ENCODE results near the gene PARPBP. TPM values are rescaled to one million over a fixed set of nuclear protein-coding genes. Genes with fewer than 3 reads are reported as not detected.

The PARPBP gene
- total and polyA plus RNA-seq, 2 experiments from 2014 or later, result 37.3 to 44.8 TPM

DNA sequence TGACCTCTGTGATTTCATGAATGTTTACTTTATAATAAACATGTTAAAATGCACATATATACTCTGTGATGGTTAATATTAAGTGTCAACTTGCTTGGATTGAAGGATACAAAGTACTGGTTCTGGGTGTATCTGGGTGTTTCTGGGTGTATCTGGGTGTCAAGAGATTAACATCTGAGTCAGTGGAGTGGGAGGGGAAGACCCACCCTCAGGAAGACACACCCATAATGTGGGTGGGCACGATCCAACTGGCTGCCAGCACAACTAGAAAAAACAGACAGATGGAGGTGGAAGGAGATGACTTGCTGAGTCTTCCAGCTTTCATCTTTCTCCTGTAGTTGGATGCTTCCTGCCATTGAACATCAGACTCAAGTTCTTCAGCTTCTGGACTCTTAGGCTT lies 12.0 kb upstream of the PARPBP start (continued):
- TF ChIP-seq ZNF462 (CRISPR knock-in tag; IDR thresholded peaks at IDR 0.05), result no peak
- no peak for TF ChIP-seq JUNB (IDR thresholded peaks at IDR 0.05; ENCODE audit: unreplicated experiment)
- no peak for TF ChIP-seq EZH2phosphoT487 (IDR thresholded peaks at IDR 0.05; ENCODE audit: unreplicated experiment)
- no peak for TF ChIP-seq EZH2 (IDR thresholded peaks at IDR 0.05; ENCODE audit: low read depth, unreplicated experiment)
- TF ChIP-seq ZNF114 (CRISPR knock-in tag; IDR thresholded peaks at IDR 0.05), result no peak
- no peak for TF ChIP-seq NANOG (IDR thresholded peaks at IDR 0.05; ENCODE audit: borderline replicate concordance)
- TF ChIP-seq ETS1 (IDR thresholded peaks at IDR 0.05), result no peak
- TF ChIP-seq STAT1 (IDR thresholded peaks at IDR 0.05; ENCODE audit: unreplicated experiment), result no peak

DNA sequence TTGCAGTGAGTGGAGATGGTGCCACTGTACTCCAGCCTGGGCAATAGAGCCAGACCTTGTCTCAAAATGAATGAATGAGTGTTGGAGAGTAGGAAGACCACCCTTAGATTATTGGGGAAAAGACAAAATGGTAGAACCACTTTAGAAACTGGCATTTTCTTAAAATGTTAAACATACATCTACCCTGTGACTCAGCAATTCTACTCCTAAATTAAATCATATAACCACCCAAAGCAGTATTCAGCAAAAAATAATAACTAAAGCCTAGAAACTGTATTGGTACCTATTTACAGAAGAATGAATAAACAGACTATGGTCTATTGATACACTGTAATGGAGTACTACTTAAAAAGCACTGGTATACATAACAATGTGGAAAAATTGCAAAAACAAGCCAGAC lies 9.2 kb upstream of the PARPBP start:
- H3K79me2 ChIP-seq (replicated peaks; ENCODE audit: insufficient read depth), result peaks cover 8% of the 10 kb centered on the region
- peak overlapping the region; percentile 34 for H3K27ac Mint-ChIP-seq
- no peak overlapping the region for H2AFZ ChIP-seq
- H3K36me3 Mint-ChIP-seq (ENCODE audit: low read depth), result peaks cover 60% of the 10 kb centered on the region
- H3K9me3 Mint-ChIP-seq, result no peaks in the 10 kb centered on the region; the same call in 2 of the 3 replicates
- H3K27me3 Mint-ChIP-seq (ENCODE audit: insufficient read depth, low read depth, poor library complexity), result no peaks in the 10 kb centered on the region
- no peak overlapping the region for H3K4me2 ChIP-seq
- no peak for DNase-seq (ENCODE audit: low spot score)
- H3K4me1 Mint-ChIP-seq, result peaks cover 16% of the 10 kb centered on the region
- H4K20me1 ChIP-seq (replicated peaks; ENCODE audit: insufficient read depth), result no peaks in the 10 kb centered on the region; the same call in 1 of the 2 replicates
- peaks cover 14% of the 10 kb centered on the region for H3K4me1 ChIP-seq (ENCODE audit: insufficient read depth)
- peaks cover 36% of the 10 kb centered on the region; the same call in 1 of the 2 replicates for H3K36me3 ChIP-seq (ENCODE audit: insufficient read depth)
- no peak for ATAC-seq
- H3K9me2 ChIP-seq (ENCODE audit: insufficient read depth), result no peaks in the 10 kb centered on the region
- H3F3A ChIP-seq (replicated peaks; ENCODE audit: low read depth), result no peaks in the 10 kb centered on the region
- H3K27ac ChIP-seq (ENCODE audit: low read depth), result no peak overlapping the region
- no peak overlapping the region for H3K4me3 Mint-ChIP-seq
- H3K27me3 ChIP-seq (ENCODE audit: insufficient read depth), result no peaks in the 10 kb centered on the region
- H3K4me3 ChIP-seq, result no peak overlapping the region
- no peak for TF ChIP-seq POLR2AphosphoS5 (IDR thresholded peaks at IDR 0.05; ENCODE audit: low read depth)
- TF ChIP-seq ZNF331 (CRISPR knock-in tag; IDR thresholded peaks at IDR 0.05; ENCODE audit: low read depth), result no peak
- TF ChIP-seq ZNF114 (CRISPR knock-in tag; IDR thresholded peaks at IDR 0.05), result no peak
- no peak for TF ChIP-seq ZNF462 (CRISPR knock-in tag; IDR thresholded peaks at IDR 0.05)
- no peak for TF ChIP-seq EZH2 (IDR thresholded peaks at IDR 0.05; ENCODE audit: low read depth, unreplicated experiment)

Measured in GM23338 (cell line).